AG04449 (cell line): Measurements from ENCODE around the gene DIPK2B.

Experiments
- CTCF ChIA-PET: fragments of 350-600 bp; formaldehyde crosslinking; extraction: SDS; loops from one replicate; lab custom pipeline; 2021; ENCODE audit warnings: antibody characterized with exemption; lab: Yijun Ruan, JAX
- POLR2A ChIA-PET: fragments of 400-600, 350-600 bp; formaldehyde crosslinking; extraction: SDS; loops from one replicate; lab custom pipeline; 2020; ENCODE audit warnings: antibody characterized with exemption, inconsistent platforms; lab: Yijun Ruan, JAX
- DNase-seq: peaks from one replicate; pipeline ENCODE4 v3.0.0-alpha.2; 2010; ENCODE audit warnings: low read depth, low spot score
- H3K4me3 ChIP-seq: 2 replicates; pipeline ENCODE4 v1.5.1; 2011; ENCODE audit warnings: low read depth, mild to moderate bottlenecking, control low read depth, low read length
- CTCF ChIP-seq: IDR thresholded peaks from one replicate; pipeline ENCODE4 v1.5.1; 2011; ENCODE audit warnings: mild to moderate bottlenecking, moderate library complexity, low read length, control low read depth, inconsistent platforms; ENCODE audit not compliant: insufficient read depth; ENCODE audit errors: missing control alignments

DIPK2B gene

GRCh38 chrX:45154462-45154861 lies 46.2 kb downstream of the DIPK2B start:
- TF ChIP-seq CTCF: no peak
- H3K4me3 ChIP-seq: no peak overlapping the region
- DNase-seq: no peak
- CTCF ChIA-PET: no interaction called here
- POLR2A ChIA-PET: no interaction called here

GRCh38 chrX:45154033-45154360 lies 46.7 kb downstream of the DIPK2B start:
- DNase-seq: no peak
- ChIA-PET CTCF (no interaction called here), POLR2A (no interaction called here)
- no peak for TF ChIP-seq CTCF
- no peak overlapping the region for H3K4me3 ChIP-seq
